Parathyroid adenoma (tissue), 2 donors: ENCODE results near the gene HSPA1A.

Experiments
- H2AFZ ChIP-seq: fragments of 300-600 bp; sonication (generic); one replicate; pipeline ENCODE4 v1.7.0; 2017; ENCODE audit warnings: antibody characterized with exemption, mild to moderate bottlenecking
- H3K27ac ChIP-seq: fragments of 300-600 bp; sonication (generic); one replicate; pipeline ENCODE4 v1.7.0; 2017
- H3K27me3 ChIP-seq: fragments of 300-600 bp; sonication (generic); one replicate; pipeline ENCODE4 v1.7.0; 2017; ENCODE audit warnings: low read length; ENCODE audit not compliant: control insufficient read depth, insufficient read depth
- H3K36me3 ChIP-seq: fragments of 300-600 bp; sonication (generic); one replicate; pipeline ENCODE4 v1.7.0; 2017; ENCODE audit warnings: low read length; ENCODE audit not compliant: control insufficient read depth, insufficient read depth
- H3K4me1 ChIP-seq: fragments of 300-600 bp; sonication (generic); one replicate; pipeline ENCODE4 v1.7.0; 2017; ENCODE audit warnings: control low read depth
- H3K4me2 ChIP-seq: fragments of 300-600 bp; sonication (generic); one replicate; pipeline ENCODE4 v1.7.0; 2017; ENCODE audit warnings: low read length
- H3K4me3 ChIP-seq: fragments of 300-600 bp; sonication (generic); one replicate; pipeline ENCODE4 v1.7.0; 2017; ENCODE audit warnings: low read depth, low read length
- H3K79me2 ChIP-seq: fragments of 300-600 bp; sonication (generic); one replicate; pipeline ENCODE4 v1.7.0; 2017; ENCODE audit warnings: control low read depth
- H3K9ac ChIP-seq: fragments of 300-600 bp; sonication (generic); one replicate; pipeline ENCODE4 v1.7.0; 2017; ENCODE audit warnings: mild to moderate bottlenecking
- H3K9me3 ChIP-seq: fragments of 300-600 bp; sonication (generic); one replicate; pipeline ENCODE4 v1.7.0; 2017; ENCODE audit warnings: low read length; ENCODE audit not compliant: control insufficient read depth
- TF ChIP-seq, protein P1 (sequence below): fragments of 300-600 bp; sonication (generic); IDR thresholded peaks from one replicate; pipeline ENCODE4 v1.7.0; 2017; ENCODE audit warnings: antibody characterized with exemption, mild to moderate bottlenecking
- donor health status: primary hyperparathyroidism.

HSPA1A gene

DNA sequence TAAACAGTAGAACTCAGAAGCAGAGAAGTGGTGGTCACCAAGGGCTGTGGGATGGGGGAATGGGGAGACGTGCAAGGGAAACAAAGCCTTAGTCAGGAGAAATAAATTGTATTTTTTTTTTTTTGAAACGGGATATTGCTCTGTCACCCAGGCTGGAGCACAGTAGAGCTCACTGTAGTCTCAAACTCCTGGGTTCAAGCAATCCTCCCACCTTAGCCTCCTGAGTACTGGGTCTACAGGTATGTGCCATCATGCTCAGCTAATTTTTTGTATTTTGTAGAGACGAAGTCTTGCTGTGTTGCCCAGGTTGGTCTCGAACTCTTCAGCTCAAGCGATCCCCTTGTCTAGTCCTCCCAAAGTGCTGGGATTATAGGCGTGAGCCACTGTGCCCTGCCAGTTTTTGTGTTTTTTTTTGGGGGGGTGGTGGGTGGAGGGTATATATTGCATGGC is 15.6 kb downstream of the HSPA1A start:
- H3K36me3 ChIP-seq, result no peaks in the 10 kb centered on the region
- peak overlapping the region; percentile 97 for H3K4me2 ChIP-seq
- H3K27me3 ChIP-seq, result no peaks in the 10 kb centered on the region
- H3K9me3 ChIP-seq, result no peaks in the 10 kb centered on the region
- no peak overlapping the region for H2AFZ ChIP-seq
- peaks cover 40% of the 10 kb centered on the region for H3K79me2 ChIP-seq
- peak overlapping the region; percentile 90 for H3K4me3 ChIP-seq
- peak overlapping the region; percentile 80 for H3K27ac ChIP-seq
- no peak overlapping the region for H3K9ac ChIP-seq
- H3K4me1 ChIP-seq, result peaks cover 15% of the 10 kb centered on the region
- TF ChIP-seq, protein P1, sequence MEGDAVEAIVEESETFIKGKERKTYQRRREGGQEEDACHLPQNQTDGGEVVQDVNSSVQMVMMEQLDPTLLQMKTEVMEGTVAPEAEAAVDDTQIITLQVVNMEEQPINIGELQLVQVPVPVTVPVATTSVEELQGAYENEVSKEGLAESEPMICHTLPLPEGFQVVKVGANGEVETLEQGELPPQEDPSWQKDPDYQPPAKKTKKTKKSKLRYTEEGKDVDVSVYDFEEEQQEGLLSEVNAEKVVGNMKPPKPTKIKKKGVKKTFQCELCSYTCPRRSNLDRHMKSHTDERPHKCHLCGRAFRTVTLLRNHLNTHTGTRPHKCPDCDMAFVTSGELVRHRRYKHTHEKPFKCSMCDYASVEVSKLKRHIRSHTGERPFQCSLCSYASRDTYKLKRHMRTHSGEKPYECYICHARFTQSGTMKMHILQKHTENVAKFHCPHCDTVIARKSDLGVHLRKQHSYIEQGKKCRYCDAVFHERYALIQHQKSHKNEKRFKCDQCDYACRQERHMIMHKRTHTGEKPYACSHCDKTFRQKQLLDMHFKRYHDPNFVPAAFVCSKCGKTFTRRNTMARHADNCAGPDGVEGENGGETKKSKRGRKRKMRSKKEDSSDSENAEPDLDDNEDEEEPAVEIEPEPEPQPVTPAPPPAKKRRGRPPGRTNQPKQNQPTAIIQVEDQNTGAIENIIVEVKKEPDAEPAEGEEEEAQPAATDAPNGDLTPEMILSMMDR, result no peak

DNA sequence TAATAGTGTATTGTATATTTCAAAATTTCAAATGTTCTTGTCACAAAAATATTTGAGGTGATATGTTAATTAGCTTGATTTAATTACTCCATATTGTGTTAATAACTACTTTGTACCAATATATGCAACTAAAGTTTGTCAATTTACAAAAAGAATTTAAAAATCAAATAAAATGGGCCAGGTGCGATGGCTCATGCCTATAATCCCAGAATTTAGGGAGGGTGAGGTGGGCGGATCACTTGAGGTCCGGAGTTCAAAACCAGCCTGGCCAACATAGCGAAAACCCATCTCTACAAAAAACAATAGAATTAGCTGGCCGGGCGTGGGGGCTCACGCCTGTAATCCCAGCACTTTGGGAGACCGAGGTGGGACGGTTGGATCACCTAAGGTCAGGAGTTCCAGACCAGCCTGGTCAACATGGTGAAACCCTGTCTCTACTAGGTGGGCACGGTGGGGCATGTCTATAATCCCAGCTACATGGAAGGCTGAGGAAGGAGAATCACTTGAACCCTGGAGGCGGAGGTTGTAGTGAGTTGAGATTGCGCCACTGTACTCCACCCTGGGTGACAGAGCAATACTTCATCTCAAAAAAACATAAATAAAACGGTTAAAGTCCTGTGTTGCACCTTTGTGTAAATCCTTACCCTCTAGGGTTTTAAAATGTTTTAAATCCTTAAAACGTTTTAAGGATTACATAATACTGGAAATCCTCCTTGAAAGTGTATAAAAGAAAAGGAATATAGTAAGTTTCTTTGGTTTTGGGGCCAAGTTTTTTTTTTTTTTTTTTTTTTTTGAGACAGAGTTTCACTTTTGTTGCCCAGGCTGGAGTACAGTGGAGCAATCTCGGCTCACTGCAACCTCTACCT is 16.2 kb downstream of the HSPA1A start:
- Histone ChIP-seq H3K9ac (no peak overlapping the region), H3K27me3 (no peaks in the 10 kb centered on the region), H3K4me2 (peak overlapping the region; percentile 97), H3K27ac (peak overlapping the region; percentile 80), H3K4me1 (peaks cover 14% of the 10 kb centered on the region), H3K4me3 (peak overlapping the region; percentile 90), H3K9me3 (no peaks in the 10 kb centered on the region), H3K79me2 (peaks cover 44% of the 10 kb centered on the region), H2AFZ (no peak overlapping the region), H3K36me3 (no peaks in the 10 kb centered on the region)
- TF ChIP-seq, protein P1, result no peak

DNA sequence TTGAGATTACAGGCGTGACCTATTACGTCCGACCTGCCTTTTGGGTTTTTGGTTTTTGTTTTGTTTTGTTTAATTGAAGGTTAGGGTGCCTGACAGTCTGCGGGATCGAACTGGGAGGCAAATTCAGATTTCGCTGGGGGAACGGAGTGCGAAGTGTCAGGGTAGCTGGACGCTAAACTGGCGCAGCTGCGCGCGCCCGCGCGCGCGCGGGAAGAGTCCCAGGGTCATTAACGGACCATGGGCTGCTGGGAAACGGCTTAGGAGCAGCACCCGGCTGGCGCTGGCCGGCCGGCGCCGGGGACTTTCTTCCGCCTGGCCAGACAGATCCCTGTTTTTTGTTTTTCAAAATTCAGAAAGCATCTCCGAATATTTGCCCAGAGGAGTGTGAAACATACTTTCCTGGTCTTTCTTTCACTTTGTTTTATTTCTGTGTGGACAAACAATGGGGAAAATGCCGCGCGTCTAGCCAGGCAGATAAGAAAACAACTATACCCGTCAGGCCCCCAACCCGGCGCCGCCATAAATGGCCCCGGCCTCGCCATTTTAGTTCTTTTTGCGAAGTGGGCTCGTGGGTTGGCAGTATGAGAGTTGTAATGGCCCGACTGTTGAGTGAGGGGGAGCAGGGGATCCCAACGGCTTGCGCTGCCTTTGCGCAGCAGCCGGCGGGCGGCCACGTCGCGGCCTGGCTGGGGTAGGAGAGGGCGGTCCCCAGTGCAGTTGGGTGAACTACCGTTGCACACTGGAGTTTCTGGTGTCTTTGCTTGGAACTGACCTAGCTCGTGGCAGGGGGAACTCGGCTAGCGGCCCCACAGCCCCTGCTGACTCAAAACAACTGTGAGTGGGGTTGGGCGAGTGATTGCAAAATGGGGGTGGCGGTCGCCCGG is 19.3 kb downstream of the HSPA1A start:
- Histone ChIP-seq H3K9me3 (no peaks in the 10 kb centered on the region), H3K4me3 (peak overlapping the region; percentile 89), H2AFZ (peak overlapping the region; percentile 95), H3K27me3 (no peaks in the 10 kb centered on the region), H3K36me3 (no peaks in the 10 kb centered on the region), H3K79me2 (peaks cover 42% of the 10 kb centered on the region), H3K4me2 (peak overlapping the region; percentile 57), H3K9ac (peak overlapping the region; percentile 54), H3K27ac (peak overlapping the region; percentile 99), H3K4me1 (peaks cover 25% of the 10 kb centered on the region)
- TF ChIP-seq, protein P1, result no peak

DNA sequence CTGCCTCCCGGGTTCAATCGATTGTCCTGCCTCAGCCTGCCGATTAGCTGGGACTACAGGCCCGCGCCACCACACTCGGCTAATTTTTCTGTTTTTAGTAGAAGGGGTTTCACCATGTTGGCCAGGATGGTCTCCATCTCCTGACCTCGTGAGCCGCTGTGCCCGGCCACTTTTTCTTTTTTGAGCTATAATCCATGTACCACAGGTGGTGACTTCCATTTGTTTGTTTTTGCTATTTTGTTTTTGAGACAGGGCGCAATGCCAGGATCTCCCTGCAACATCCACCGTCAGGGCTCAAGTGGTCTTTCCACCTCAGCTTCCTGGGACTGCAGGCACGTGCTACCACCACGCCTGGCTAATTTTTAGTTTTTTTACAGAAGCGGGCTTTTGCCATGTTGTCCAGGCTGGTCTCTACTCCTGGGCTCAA is 20.7 kb downstream of the HSPA1A start:
- H3K9ac ChIP-seq, result no peak overlapping the region
- peak overlapping the region; percentile 89 for H3K4me3 ChIP-seq
- no peaks in the 10 kb centered on the region for H3K27me3 ChIP-seq
- H3K79me2 ChIP-seq, result peaks cover 31% of the 10 kb centered on the region
- TF ChIP-seq, protein P1, result no peak
- peaks cover 25% of the 10 kb centered on the region for H3K4me1 ChIP-seq
- peak overlapping the region; percentile 99 for H3K27ac ChIP-seq
- peak overlapping the region; percentile 57 for H3K4me2 ChIP-seq
- H3K36me3 ChIP-seq, result no peaks in the 10 kb centered on the region
- no peaks in the 10 kb centered on the region for H3K9me3 ChIP-seq
- H2AFZ ChIP-seq, result no peak overlapping the region
